WTC11 (cell line): ENCODE data around the gene GUCY1A2. TPM values are rescaled to one million over a fixed set of nuclear protein-coding genes. Genes with fewer than 3 reads are reported as not detected.

Experiments used
- ATAC-seq: fragments of 200-7000 bp; cut with Tn5 transposase; 2 replicates; pipeline ENCODE4 v1.10.0; 2021; ENCODE audit warnings: mild to moderate bottlenecking, moderate library complexity
- CTCF ChIA-PET: fragments of 300-600 bp; sonication (Branson Sonifier 250); formaldehyde crosslinking; loops from one replicate; lab custom pipeline; 2021; ENCODE audit warnings: antibody characterized with exemption; lab: Charles Lee
- POLR2A ChIA-PET: fragments of 350-600 bp; sonication (Branson Sonifier 250); formaldehyde crosslinking; loops from one replicate; lab custom pipeline; 2021; ENCODE audit warnings: antibody characterized with exemption; lab: Charles Lee
- DNase-seq: peaks from one replicate; pipeline ENCODE4 v3.0.0; 2021; ENCODE audit warnings: low spot score
- H3K27ac Mint-ChIP-seq: 2 replicates; pipeline ENCODE4 v1.8.0; 2021; ENCODE audit warnings: mixed read lengths
- H3K27me3 Mint-ChIP-seq: 2 replicates; pipeline ENCODE4 v1.8.0; 2021; ENCODE audit warnings: low read depth, mild to moderate bottlenecking, moderate library complexity, mixed read lengths
- H3K36me3 Mint-ChIP-seq: 2 replicates; pipeline ENCODE4 v1.8.0; 2021; ENCODE audit warnings: mixed read lengths
- H3K4me1 Mint-ChIP-seq: 2 replicates; pipeline ENCODE4 v1.8.0; 2022; ENCODE audit warnings: mixed read lengths
- H3K4me3 Mint-ChIP-seq: 2 replicates; pipeline ENCODE4 v1.8.0; 2021; ENCODE audit warnings: mild to moderate bottlenecking, moderate library complexity, mixed read lengths
- H3K9me3 Mint-ChIP-seq: 2 replicates; pipeline ENCODE4 v1.8.0; 2021; ENCODE audit warnings: mixed read lengths
- ATF1 ChIP-seq: sonication (generic); formaldehyde crosslinking; IDR thresholded peaks from 2 replicates; pipeline ENCODE4 v1.8.1; 2023; ENCODE audit warnings: mild to moderate bottlenecking, moderate library complexity, missing genetic modification reagents
- ESRRA ChIP-seq: sonication (generic); formaldehyde crosslinking; IDR thresholded peaks from 2 replicates; pipeline ENCODE4 v1.8.1; 2022; ENCODE audit warnings: mild to moderate bottlenecking, missing genetic modification reagents, borderline replicate concordance
- FOXP1 ChIP-seq: sonication (generic); formaldehyde crosslinking; IDR thresholded peaks from 2 replicates; pipeline ENCODE4 v1.8.0; 2022; ENCODE audit warnings: missing genetic modification reagents, mild to moderate bottlenecking, moderate library complexity, borderline replicate concordance
- MAX ChIP-seq: sonication (generic); formaldehyde crosslinking; IDR thresholded peaks from 2 replicates; pipeline ENCODE4 v1.8.0; 2022; ENCODE audit warnings: mild to moderate bottlenecking, missing genetic modification reagents
- SMAD4 ChIP-seq: sonication (generic); formaldehyde crosslinking; IDR thresholded peaks from 2 replicates; pipeline ENCODE4 v1.8.0; 2022; ENCODE audit warnings: mild to moderate bottlenecking, missing genetic modification reagents
- SOX15 ChIP-seq: fragments of 250-450 bp; sonication (Bioruptor Pico); IDR thresholded peaks from 2 replicates; pipeline ENCODE4 v1.9.0; 2021; ENCODE audit warnings: mild to moderate bottlenecking
- SP1 ChIP-seq: sonication (generic); formaldehyde crosslinking; conservative IDR thresholded peaks from 2 replicates; pipeline ENCODE4 v1.8.1; 2022; ENCODE audit warnings: missing genetic modification reagents
- ZNF416 ChIP-seq: fragments of 250-450 bp; sonication (Bioruptor Pico); IDR thresholded peaks from 2 replicates; pipeline ENCODE4 v1.9.0; 2021; ENCODE audit warnings: mild to moderate bottlenecking, inconsistent platforms
- ZNF425 ChIP-seq: fragments of 250-450 bp; sonication (Bioruptor Pico); conservative IDR thresholded peaks from 2 replicates; pipeline ENCODE4 v1.9.0; 2021; ENCODE audit warnings: mild to moderate bottlenecking
- ZNF671 ChIP-seq: fragments of 250-450 bp; sonication (Bioruptor Pico); IDR thresholded peaks from 2 replicates; pipeline ENCODE4 v1.8.0; 2021; ENCODE audit warnings: mild to moderate bottlenecking
- total RNA-seq: library from RNA; stranded (reverse); gene quantifications from 3 replicates; pipeline ENCODE4 v1.2.3, GENCODE V29; 2021
- TF ChIP-seq, protein P1 (sequence below): sonication (generic); formaldehyde crosslinking; IDR thresholded peaks from 2 replicates; pipeline ENCODE4 v1.8.0; 2023; ENCODE audit warnings: missing genetic modification reagents, mild to moderate bottlenecking, borderline replicate concordance
- TF ChIP-seq, protein P2 (sequence below): sonication (generic); formaldehyde crosslinking; IDR thresholded peaks from 2 replicates; pipeline ENCODE4 v1.8.1; 2022; ENCODE audit warnings: missing genetic modification reagents, borderline replicate concordance
- TF ChIP-seq, protein P3 (sequence below): fragments of 250-450 bp; sonication (Bioruptor Pico); IDR thresholded peaks from 2 replicates; pipeline ENCODE4 v1.9.0; 2021; ENCODE audit warnings: mild to moderate bottlenecking
- TF ChIP-seq, protein P4 (sequence below): sonication (generic); formaldehyde crosslinking; IDR thresholded peaks from 2 replicates; pipeline ENCODE4 v1.8.1; 2023; ENCODE audit warnings: mild to moderate bottlenecking, missing genetic modification reagents

The GUCY1A2 gene
- total RNA-seq, 1 experiment from 2014 or later = 0.90 TPM

- H3K9me3 Mint-ChIP-seq = peaks cover 5% of the 10 kb centered on the region
- no peak for TF ChIP-seq ATF1 (CRISPR knock-in tag)
- TF ChIP-seq ZNF416 (CRISPR knock-in tag) = no peak
- TF ChIP-seq, protein P1, sequence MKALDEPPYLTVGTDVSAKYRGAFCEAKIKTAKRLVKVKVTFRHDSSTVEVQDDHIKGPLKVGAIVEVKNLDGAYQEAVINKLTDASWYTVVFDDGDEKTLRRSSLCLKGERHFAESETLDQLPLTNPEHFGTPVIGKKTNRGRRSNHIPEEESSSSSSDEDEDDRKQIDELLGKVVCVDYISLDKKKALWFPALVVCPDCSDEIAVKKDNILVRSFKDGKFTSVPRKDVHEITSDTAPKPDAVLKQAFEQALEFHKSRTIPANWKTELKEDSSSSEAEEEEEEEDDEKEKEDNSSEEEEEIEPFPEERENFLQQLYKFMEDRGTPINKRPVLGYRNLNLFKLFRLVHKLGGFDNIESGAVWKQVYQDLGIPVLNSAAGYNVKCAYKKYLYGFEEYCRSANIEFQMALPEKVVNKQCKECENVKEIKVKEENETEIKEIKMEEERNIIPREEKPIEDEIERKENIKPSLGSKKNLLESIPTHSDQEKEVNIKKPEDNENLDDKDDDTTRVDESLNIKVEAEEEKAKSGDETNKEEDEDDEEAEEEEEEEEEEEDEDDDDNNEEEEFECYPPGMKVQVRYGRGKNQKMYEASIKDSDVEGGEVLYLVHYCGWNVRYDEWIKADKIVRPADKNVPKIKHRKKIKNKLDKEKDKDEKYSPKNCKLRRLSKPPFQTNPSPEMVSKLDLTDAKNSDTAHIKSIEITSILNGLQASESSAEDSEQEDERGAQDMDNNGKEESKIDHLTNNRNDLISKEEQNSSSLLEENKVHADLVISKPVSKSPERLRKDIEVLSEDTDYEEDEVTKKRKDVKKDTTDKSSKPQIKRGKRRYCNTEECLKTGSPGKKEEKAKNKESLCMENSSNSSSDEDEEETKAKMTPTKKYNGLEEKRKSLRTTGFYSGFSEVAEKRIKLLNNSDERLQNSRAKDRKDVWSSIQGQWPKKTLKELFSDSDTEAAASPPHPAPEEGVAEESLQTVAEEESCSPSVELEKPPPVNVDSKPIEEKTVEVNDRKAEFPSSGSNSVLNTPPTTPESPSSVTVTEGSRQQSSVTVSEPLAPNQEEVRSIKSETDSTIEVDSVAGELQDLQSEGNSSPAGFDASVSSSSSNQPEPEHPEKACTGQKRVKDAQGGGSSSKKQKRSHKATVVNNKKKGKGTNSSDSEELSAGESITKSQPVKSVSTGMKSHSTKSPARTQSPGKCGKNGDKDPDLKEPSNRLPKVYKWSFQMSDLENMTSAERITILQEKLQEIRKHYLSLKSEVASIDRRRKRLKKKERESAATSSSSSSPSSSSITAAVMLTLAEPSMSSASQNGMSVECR (CRISPR knock-in tag) = no peak
- TF ChIP-seq MAX (CRISPR knock-in tag) = no peak
- TF ChIP-seq, protein P2, sequence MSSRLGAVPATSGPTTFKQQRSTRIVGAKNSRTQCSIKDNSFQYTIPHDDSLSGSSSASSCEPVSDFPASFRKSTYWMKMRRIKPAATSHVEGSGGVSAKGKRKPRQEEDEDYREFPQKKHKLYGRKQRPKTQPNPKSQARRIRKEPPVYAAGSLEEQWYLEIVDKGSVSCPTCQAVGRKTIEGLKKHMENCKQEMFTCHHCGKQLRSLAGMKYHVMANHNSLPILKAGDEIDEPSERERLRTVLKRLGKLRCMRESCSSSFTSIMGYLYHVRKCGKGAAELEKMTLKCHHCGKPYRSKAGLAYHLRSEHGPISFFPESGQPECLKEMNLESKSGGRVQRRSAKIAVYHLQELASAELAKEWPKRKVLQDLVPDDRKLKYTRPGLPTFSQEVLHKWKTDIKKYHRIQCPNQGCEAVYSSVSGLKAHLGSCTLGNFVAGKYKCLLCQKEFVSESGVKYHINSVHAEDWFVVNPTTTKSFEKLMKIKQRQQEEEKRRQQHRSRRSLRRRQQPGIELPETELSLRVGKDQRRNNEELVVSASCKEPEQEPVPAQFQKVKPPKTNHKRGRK (CRISPR knock-in tag) = no peak
- no peak for TF ChIP-seq SMAD4
- TF ChIP-seq SOX15 (CRISPR knock-in tag) = no peak
- no peak for TF ChIP-seq ZNF671
- TF ChIP-seq ZNF425 = no peak
- TF ChIP-seq, protein P3, sequence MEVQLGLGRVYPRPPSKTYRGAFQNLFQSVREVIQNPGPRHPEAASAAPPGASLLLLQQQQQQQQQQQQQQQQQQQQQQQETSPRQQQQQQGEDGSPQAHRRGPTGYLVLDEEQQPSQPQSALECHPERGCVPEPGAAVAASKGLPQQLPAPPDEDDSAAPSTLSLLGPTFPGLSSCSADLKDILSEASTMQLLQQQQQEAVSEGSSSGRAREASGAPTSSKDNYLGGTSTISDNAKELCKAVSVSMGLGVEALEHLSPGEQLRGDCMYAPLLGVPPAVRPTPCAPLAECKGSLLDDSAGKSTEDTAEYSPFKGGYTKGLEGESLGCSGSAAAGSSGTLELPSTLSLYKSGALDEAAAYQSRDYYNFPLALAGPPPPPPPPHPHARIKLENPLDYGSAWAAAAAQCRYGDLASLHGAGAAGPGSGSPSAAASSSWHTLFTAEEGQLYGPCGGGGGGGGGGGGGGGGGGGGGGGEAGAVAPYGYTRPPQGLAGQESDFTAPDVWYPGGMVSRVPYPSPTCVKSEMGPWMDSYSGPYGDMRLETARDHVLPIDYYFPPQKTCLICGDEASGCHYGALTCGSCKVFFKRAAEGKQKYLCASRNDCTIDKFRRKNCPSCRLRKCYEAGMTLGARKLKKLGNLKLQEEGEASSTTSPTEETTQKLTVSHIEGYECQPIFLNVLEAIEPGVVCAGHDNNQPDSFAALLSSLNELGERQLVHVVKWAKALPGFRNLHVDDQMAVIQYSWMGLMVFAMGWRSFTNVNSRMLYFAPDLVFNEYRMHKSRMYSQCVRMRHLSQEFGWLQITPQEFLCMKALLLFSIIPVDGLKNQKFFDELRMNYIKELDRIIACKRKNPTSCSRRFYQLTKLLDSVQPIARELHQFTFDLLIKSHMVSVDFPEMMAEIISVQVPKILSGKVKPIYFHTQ (CRISPR knock-in tag) = no peak
- TF ChIP-seq, protein P4, sequence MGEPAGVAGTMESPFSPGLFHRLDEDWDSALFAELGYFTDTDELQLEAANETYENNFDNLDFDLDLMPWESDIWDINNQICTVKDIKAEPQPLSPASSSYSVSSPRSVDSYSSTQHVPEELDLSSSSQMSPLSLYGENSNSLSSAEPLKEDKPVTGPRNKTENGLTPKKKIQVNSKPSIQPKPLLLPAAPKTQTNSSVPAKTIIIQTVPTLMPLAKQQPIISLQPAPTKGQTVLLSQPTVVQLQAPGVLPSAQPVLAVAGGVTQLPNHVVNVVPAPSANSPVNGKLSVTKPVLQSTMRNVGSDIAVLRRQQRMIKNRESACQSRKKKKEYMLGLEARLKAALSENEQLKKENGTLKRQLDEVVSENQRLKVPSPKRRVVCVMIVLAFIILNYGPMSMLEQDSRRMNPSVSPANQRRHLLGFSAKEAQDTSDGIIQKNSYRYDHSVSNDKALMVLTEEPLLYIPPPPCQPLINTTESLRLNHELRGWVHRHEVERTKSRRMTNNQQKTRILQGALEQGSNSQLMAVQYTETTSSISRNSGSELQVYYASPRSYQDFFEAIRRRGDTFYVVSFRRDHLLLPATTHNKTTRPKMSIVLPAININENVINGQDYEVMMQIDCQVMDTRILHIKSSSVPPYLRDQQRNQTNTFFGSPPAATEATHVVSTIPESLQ (CRISPR knock-in tag) = no peak
- no peak for TF ChIP-seq SP1 (CRISPR knock-in tag)
- TF ChIP-seq ESRRA (CRISPR knock-in tag) = no peak
- no peak for TF ChIP-seq FOXP1 (CRISPR knock-in tag)
- no peak overlapping the region for H3K27ac Mint-ChIP-seq
- no peak for ATAC-seq
- H3K4me1 Mint-ChIP-seq = no peaks in the 10 kb centered on the region
- 0 out of 2 replicates have a peak, but pooled peaks cover 3% of the 10 kb centered on the region for H3K36me3 Mint-ChIP-seq
- H3K4me3 Mint-ChIP-seq = no peak overlapping the region
- DNase-seq = no peak
- no peaks in the 10 kb centered on the region for H3K27me3 Mint-ChIP-seq
- POLR2A ChIA-PET = no interaction called here
- CTCF ChIA-PET = no interaction called here
These were observed 105.1 kb downstream of the GUCY1A2 start for GRCh38 chr11:106913141-106913540.
